Nephron (organoid): ENCODE measurements around the gene ULK3.

Source experiments
- H3K27ac Mint-ChIP-seq, 3 experiments: 2 replicates each; pipeline ENCODE4 v1.8.0; 2020; ENCODE audit warnings: mixed read lengths in 3 of 3, mild to moderate bottlenecking in 2 of 3, moderate library complexity in 1 of 3
- H3K27me3 Mint-ChIP-seq: 2 replicates; pipeline ENCODE4 v1.8.0; 2021; ENCODE audit warnings: low read depth, mild to moderate bottlenecking, moderate library complexity, mixed read lengths
- H3K36me3 Mint-ChIP-seq: 2 replicates; pipeline ENCODE4 v1.8.0; 2020; ENCODE audit warnings: low read depth, mixed read lengths
- H3K4me1 Mint-ChIP-seq: 2 replicates; pipeline ENCODE4 v1.8.0; 2020; ENCODE audit warnings: mixed read lengths
- H3K4me3 Mint-ChIP-seq, 3 experiments: 2 replicates each; pipeline ENCODE4 v1.8.0; 2020; ENCODE audit warnings: mild to moderate bottlenecking in 3 of 3, mixed read lengths in 3 of 3, moderate library complexity in 2 of 3
- H3K9me3 Mint-ChIP-seq: 2 replicates; pipeline ENCODE4 v1.8.0; 2020; ENCODE audit warnings: mixed read lengths
- TF ChIP-seq, protein P1 (sequence below), 3 experiments: fragments of 200-600 bp; sonication (generic); IDR thresholded peaks; one replicate each; pipeline ENCODE4 v1.5.0; 2021; ENCODE audit warnings: antibody characterized with exemption in 3 of 3; ENCODE audit not compliant: unreplicated experiment in 3 of 3

The ULK3 gene

GRCh38 chr15:74821790-74822158 lies 21.2 kb downstream of the ULK3 start:
- Mint-ChIP-seq H3K27ac (no peak overlapping the region), H3K36me3 (no peaks in the 10 kb centered on the region)

GRCh38 chr15:74821091-74821789 lies 21.7 kb downstream of the ULK3 start:
- Mint-ChIP-seq H3K4me3 (no peak overlapping the region), H3K27ac (no peak overlapping the region), H3K36me3 (no peaks in the 10 kb centered on the region), H3K27me3 (peaks cover 52% of the 10 kb centered on the region), H3K4me1 (no peaks in the 10 kb centered on the region), H3K9me3 (no peaks in the 10 kb centered on the region)
- TF ChIP-seq, protein P1, sequence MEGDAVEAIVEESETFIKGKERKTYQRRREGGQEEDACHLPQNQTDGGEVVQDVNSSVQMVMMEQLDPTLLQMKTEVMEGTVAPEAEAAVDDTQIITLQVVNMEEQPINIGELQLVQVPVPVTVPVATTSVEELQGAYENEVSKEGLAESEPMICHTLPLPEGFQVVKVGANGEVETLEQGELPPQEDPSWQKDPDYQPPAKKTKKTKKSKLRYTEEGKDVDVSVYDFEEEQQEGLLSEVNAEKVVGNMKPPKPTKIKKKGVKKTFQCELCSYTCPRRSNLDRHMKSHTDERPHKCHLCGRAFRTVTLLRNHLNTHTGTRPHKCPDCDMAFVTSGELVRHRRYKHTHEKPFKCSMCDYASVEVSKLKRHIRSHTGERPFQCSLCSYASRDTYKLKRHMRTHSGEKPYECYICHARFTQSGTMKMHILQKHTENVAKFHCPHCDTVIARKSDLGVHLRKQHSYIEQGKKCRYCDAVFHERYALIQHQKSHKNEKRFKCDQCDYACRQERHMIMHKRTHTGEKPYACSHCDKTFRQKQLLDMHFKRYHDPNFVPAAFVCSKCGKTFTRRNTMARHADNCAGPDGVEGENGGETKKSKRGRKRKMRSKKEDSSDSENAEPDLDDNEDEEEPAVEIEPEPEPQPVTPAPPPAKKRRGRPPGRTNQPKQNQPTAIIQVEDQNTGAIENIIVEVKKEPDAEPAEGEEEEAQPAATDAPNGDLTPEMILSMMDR (IDR thresholded peaks at IDR 0.05; ENCODE audit: unreplicated experiment in 3 of 3) = no peak

More at GRCh38 chr15:74821790-74822158, 21.2 kb downstream of the ULK3 start:
- TF ChIP-seq, protein P1 (IDR thresholded peaks at IDR 0.05; ENCODE audit: unreplicated experiment in 3 of 3) = no peak
- H3K9me3 Mint-ChIP-seq = no peaks in the 10 kb centered on the region
- H3K4me1 Mint-ChIP-seq = no peaks in the 10 kb centered on the region
- H3K27me3 Mint-ChIP-seq = peaks cover 55% of the 10 kb centered on the region
- no peak overlapping the region for H3K4me3 Mint-ChIP-seq

- H3K27me3 Mint-ChIP-seq = peaks cover 43% of the 10 kb centered on the region
- H3K9me3 Mint-ChIP-seq = no peaks in the 10 kb centered on the region
- no peak overlapping the region for H3K27ac Mint-ChIP-seq
- H3K4me1 Mint-ChIP-seq = no peaks in the 10 kb centered on the region
- H3K36me3 Mint-ChIP-seq = no peaks in the 10 kb centered on the region
- H3K4me3 Mint-ChIP-seq = no peak overlapping the region
- TF ChIP-seq, protein P1 (IDR thresholded peaks at IDR 0.05; ENCODE audit: unreplicated experiment in 3 of 3) = no peak
Observed at GRCh38 chr15:74820056-74820455, 22.9 kb downstream of the ULK3 start.

DNA sequence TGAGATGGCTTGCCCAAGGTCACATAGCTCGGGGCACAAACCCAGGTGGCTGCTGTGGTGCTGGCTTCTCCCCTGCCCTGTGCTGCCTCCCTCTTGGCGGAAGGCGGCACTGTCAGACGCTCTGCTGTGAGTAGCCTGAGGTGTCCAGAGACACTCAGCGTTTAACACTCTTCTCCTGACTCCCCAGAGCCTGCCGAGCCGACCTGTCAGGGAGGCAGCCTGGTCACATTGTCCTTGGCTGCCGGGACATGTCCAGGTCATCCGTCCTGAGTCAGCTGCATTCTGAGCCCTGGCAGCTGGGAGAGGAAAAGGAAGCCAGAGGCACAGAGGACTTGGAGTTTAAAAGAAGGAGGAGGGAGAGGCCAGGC lies 25.6 kb downstream of the ULK3 start:
- no peak overlapping the region for H3K27ac Mint-ChIP-seq
- H3K27me3 Mint-ChIP-seq = peaks cover 19% of the 10 kb centered on the region
- H3K9me3 Mint-ChIP-seq = no peaks in the 10 kb centered on the region
- TF ChIP-seq, protein P1 (IDR thresholded peaks at IDR 0.05; ENCODE audit: unreplicated experiment in 3 of 3) = no peak
- H3K36me3 Mint-ChIP-seq = no peaks in the 10 kb centered on the region
- no peak overlapping the region for H3K4me3 Mint-ChIP-seq
- no peaks in the 10 kb centered on the region for H3K4me1 Mint-ChIP-seq

- Mint-ChIP-seq H3K4me3 (no peak overlapping the region), H3K27ac (no peak overlapping the region), H3K27me3 (peaks cover 14% of the 10 kb centered on the region), H3K9me3 (no peaks in the 10 kb centered on the region), H3K4me1 (no peaks in the 10 kb centered on the region), H3K36me3 (no peaks in the 10 kb centered on the region)
- TF ChIP-seq, protein P1 (IDR thresholded peaks at IDR 0.05; ENCODE audit: unreplicated experiment in 3 of 3) = no peak
Observed at GRCh38 chr15:74816624-74817369, 26.2 kb downstream of the ULK3 start.
